NCI-H2029 treated with DMSO at 0.1 percent for 48 hours (cell line): ENCODE results near the gene ZFP37.
A peak's percentile ranks its signal among the peaks of the same experiment; 100 is the strongest.
"Not testable (repeated sequence)": the region's sequence is repeated elsewhere in the genome, so short reads cannot be mapped to it uniquely, and the experiment has no call there.

Source experiments
- DNase-seq: peaks from one replicate; lab custom pipeline; 2025; lab: John Stamatoyannopoulos, UW

Gene ZFP37

DNA sequence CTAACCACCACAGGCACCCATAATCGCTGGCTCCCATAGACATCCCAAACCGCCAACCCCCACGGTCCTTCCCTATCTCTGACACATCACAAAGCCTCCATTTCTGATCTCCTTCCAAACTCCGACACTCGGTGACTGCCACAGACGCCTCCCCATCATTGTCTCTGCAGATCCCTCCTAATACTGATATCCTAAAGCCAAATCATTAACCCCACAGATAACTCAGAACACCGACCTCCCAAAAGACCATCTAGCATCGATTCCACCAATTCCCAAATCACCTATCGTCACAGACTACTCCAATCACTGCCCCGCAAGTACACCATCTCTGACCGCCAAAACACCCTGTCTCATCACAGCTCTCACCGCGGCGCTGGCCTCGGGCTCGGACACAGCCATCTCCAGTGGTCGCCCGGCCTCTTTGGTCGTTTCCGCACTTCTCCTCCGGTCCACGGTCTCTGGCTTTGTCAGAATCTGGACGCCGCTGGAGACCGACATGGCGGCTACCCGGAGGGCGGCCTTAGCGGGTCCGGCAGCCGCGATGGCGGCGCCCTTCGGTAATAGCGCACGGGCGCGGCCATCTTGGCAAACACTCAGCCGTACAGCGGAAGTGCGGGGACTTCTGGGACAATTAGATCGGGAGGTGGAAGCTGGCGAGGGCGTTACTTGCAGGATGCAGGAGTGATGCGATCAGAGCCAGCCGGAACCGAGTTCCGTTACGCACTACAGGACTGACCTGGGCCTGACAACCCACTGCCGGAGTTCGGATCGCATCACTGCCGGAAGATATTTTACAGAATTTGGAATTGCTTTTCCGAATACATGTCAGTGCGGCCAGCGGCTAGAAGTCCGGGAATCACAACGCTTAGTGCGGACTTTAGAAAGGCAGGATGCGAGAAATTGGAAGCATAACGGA, at the start of gene ZFP37:
ZFP37 (minus strand) TSS at position 534 of the 916 bp plus-strand sequence; CDS start at position 498, 36 bp downstream.
- DNase-seq: peak; percentile 81

DNA sequence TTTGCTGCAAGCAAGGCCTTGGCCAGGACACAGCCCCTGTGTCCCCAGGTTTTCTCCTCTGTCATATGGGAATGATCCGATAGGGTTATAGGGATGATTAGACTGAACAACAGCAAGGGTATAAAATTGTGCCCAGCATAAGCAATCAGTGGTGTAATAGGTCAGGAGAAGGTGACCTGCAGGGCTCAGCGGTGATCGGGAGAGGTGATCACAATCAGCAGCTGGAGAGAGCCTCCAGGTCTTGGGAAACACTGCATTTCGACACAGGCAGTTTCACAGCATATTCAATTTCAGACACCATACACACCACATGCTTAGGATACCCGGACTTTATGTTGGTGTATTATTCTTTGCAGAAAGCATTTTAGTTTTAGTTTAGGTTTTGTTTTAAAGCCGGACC, 48.8 kb upstream of the ZFP37 start:
- DNase-seq: not testable (repeated sequence)

DNA sequence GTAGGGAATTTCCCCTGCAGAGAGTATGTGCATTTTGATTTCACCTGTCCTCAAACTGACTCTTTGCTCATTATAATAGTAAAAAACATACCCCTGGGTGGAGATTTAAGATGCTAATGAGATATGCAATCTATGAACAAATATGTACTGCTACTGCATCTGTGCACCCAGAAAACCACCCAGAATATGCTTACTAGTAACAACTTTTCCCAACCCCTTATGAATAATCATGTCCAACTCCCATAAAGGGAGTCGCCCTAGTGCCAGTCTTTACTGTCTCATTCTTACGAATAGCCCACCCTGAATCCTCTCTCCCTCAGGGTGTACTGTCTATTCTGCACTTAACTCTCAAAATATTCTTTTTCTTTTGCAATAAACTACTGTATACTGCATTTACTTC, 39.0 kb upstream of the ZFP37 start:
- DNase-seq: no peak

DNA sequence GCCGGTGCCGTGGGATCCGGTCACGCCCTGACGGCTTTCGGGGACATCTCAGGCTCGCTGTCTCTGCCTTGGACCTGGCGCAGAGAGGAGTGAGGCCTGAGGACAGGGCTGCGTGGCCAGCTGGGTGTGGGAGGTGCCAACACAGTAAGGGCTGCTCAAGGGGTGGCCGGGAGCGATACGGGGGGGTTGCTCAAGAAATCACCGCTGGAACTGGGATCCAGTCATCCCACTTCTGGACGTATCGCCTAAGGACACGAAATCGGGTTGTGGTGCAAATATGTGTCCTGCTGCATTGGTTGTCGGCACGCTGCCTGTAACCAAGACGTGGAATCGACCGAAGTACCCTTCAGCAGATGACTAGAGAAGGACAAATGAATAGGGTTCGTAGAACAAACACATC, 33.4 kb upstream of the ZFP37 start:
- not testable (repeated sequence) for DNase-seq

DNA sequence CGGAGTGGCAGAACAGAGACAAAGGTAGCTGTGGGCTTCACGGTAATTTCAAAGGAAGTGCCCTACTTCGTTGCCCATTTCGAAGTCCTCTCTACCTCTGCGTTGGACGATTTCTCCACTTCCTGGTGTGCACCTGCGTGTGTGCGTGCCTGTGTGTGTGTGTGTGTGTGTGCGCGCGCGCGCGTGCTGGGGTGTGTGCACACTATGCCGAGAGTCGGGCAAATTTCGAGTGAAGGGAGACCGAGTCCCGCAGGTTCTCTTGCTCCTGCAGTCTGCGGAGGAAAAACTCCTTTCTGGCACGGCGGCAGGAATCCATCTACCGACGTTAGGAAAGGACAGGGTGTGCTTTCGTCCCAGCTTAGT, 32.6 kb upstream of the ZFP37 start:
- DNase-seq: not testable (repeated sequence)

DNA sequence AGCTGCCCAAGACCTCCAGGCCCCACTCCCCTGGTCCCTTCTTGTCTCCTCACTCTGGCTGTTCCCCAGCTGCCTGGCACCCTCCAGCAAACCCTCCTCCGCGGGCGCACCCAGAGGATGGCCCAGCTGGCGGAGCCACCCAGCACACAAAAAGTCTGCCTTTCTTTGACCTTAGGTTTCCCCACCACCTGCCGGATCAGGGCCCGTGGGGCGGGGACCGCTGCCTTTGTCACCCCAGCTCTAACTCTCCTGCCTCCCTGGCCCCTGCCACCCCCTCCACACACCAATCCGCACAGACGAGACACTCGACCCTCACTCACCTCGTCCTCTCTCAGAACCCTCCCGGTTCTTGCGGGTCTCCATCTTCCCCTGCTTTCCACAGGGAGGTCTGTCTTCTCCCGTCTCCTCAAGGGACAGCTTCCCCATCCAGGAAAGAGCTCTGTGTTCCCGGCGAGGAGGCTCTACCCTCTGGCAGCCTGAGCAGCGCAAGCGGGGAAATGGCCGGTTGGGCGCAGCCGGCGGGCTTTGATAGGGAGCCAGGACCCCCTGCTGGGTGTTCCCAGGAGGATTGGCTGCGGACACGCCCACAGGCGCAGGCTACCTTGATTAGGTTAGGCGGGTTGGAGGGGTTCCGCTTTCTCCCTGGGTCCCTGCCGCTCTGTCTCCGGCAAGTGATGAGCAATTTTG, 32.1 kb upstream of the ZFP37 start:
- not testable (repeated sequence) for DNase-seq

DNA sequence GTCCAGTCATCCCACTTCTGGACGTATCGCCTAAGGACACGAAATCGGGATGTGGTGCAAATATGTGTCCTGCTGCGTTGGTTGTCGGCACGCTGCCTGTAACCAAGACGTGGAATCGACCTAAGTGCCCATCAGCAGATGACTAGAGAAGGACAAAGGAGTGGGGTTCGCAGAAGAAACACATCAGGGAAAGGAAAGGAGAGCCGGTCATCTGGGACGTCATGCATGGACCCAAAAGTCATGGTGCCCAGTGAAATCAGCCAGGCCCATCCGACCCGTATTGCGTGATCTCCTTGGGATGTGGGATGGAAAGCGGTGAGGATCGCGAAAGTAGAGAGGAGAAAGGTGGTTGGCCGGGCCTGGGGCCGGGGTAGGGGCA, 6.4 kb upstream of the ZFP37 start:
- not testable (repeated sequence) for DNase-seq

DNA sequence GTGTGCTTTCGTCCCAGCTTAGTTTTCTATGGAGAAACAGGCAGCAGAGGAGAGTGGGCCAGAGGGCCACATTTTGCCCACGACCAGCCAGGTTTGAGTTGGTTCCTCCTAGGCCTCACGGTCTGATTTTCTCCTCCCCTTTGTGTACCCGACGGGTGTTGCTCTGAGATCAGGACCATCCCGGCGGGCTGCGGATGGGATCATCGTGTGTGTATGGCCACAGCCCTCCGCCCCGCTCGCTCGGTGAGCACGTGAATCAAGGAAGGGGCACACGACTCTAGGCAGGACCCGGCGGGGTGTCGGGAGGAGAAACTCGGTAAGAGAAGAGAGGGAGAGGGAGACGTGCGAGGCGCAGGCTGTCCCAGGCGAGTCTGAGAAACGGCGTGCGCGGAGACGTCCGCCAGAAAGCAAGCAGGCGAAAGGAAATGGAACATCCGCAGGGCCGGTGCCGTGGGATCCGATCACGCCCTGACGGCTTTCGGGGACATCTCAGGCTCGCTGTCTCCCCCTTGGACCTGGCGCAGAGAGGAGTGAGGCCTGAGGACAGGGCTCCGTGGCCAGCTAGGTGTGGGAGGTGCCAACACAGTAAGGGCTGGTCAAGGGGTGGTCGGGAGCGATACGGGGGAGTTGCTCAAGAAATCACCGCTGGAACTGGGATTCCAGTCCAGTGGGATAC, 5.9 kb upstream of the ZFP37 start:
- not testable (repeated sequence) for DNase-seq

DNA sequence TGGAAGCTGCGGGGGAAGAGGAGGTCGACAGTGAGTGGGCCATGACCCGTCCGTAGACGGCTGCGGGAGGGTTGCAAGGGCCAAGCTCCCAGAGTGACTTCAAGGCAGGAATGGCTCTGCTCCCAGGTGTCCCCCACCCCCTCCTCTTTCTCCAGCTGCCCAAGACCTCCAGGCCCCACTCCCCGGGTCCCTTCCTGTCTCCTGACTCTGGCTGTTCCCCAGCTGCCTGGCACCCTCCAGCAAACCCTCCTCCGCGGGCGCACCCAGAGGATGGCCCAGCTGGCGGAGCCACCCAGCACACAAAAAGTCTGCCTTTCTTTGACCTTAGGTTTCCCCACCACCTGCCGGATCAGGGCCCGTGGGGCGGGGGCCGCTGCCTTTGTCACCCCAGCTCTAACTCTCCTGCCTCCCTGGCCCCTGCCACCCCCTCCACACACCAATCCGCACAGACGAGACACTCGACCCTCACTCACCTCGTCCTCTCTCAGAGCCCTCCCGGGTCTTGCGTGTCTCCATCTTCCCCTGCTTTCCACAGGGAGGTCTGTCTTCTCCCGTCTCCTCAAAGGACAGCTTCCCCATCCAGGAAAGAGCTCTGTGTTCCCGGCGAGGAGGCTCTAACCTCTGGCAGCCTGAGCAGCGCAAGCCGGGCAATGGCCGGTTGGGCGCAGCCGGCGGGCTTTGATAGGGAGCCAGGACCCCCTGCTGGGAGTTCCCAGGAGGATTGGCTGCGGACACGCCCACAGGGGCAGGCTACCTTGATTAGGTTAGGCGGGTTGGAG, 4.7 kb upstream of the ZFP37 start:
- DNase-seq: not testable (repeated sequence)

DNA sequence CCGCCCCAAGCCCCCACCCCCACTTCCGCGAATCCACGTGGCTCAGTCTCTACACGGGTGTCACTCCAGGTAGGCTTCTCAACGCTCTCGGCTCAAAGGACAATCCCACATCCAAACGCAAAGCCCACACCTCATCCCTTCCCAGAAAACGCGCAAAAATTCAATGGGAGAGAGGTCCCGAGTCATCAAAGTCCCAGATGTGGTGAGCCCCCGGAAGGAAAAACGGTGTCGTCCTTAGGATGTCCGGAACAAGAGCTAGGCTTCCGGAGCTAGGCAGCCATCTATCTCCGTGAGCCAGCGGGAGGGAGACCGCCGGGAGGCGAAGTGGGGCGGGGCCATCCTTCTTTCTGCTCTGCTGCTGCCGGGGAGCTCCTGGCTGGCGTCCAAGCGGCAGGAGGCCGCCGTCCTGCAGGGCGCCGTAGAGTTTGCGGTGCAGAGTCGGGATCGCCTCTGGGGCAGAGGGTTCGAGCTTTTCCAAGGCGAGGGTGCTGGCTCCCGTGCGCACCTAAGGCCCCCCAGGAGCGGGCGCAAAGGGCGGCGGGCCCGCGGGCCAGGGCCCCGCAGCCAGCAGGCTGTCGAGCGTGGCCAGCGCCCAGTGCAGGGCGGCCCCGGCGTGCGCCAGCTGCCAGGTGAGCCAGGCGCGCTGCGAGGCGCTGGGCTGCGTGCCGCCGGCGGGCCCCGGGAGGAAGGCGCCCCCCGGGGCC, 3.2 kb upstream of the ZFP37 start:
- DNase-seq: not testable (repeated sequence)

DNA sequence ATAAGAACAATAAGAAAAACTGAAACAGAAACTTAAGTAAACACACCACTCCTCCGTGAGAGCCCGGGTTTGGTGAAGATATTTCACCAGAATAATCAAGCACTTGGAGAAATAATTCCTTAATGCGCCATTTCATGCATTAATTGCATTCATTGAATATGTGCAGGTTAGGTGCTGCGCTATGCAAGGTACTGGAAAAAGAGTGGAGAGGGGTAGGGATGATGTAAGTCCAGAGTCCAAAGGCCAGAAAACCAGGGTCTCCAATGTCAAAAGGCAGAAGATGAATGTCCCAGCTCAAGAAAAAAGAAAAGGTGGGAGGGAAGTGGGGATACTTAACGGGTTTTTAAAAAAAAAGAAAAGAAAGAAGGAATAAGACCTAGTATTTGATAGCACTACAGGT, 669 bp upstream of the ZFP37 start:
- no peak for DNase-seq

DNA sequence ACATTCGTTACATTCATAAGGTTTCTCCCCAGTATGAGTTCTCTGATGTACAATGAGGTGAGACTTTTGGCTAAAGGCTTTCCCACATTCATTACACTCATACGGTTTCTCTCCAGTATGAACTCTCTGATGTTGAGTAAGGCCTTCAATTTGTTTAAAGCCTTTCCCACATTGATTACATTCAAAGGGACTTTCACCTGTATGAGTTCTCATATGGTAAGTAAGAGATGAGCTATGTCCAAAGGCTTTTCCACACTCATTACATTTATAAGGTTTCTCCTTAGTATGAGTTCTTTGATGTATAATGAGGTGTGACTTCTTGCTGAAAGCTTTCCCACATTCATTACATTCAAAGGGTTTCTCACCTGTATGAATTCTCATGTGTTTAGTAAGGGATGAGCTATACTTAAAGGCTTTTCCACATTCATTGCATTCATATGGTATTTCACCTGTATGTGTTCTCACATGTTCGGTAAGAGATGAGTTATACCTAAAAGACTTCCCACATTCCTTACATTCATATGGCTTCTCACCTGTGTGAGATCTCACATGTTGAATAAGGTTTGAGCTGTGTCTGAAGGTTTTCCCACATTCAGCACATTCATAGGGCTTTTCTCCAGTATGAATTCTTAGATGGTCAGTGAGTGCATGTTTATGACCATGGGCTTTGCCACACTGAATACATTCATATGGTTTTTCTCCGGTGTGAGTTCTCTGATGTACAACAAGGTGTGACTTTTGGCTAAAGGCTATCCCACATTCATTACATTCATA, 13.5 kb downstream of the ZFP37 start:
- DNase-seq: no peak

DNA sequence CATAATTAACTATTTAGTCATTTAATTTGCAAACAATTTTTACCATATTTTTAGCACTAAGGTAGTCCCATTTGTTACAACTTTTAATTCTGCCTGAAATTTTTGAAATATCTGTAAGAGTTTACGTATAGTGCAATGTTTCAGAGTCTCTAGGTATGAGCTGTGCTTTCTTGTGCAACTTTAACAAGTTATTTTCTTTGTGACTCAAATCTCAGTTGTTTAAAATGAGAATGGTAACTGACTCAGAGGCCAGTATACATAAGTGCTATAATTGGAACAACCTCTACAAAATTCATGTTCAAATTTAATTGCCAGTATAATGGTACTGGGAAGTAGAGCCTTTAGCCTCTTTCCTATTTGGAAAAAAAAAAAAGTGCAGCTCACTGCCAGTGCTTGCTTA, 30.3 kb downstream of the ZFP37 start:
- no peak for DNase-seq

DNA sequence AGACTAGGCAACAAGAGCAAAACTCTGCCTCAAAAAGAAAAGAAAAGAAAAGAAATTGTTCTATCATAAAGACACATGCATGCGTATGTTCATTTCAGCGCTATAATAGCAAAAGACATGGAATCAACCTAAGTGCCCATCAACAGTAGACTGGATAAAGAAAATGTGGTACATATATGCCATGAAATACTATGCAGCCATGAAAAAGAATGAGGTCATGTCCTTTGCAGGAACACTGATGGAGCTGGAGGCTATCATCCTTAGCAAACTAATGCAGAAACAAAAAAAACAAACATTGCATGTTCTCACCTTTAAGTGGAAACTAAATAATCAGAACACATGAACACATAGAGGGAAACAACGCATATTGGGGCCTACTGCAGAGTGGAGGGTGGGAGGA, 38.3 kb downstream of the ZFP37 start:
- DNase-seq: no peak

DNA sequence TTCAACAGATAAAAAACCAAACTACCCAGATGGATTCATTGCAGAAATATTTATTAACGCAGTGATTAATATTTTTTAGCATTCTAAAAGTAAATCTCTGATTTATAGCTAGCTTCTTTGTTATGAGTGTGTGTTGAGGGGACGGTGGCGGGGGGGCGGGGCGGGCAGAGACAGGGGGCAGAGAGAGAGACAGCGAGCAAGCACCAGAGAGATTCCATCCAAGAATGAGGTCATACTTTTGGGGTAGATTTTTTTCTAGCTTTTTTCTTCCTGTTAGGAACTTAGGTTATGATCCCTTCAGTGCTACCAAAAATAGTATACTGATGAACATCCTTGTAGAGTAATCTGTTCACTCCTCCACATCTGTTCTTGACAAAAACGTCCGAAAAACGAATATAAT, 44.0 kb downstream of the ZFP37 start:
- no peak for DNase-seq

DNA sequence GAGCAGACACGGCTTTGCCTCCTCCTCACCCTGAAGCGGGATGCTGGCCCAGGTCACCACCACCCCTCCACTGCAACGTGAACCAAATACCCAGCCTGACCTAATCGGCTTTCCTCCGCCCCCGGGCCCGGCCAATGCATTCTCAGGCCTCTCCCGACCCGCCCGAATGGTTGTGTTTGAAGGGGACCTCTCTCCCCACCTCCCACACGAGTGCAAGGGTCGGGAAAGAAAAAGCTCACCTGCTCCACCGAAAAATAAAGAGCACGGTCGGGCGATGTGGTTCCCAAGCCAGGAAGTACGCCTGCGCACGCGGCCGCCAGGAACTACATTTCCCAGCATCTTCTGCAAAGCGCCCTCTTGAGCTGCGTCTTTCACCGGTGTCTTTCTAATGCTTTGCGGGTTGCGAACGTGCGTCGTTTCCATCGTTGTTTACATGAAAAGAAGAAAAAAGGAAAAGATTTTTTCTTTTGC, 44.6 kb downstream of the ZFP37 start, which contains the start of gene ZNF883:
ZNF883 (minus strand) TSS at position 282 of the 471 bp plus-strand sequence.
- DNase-seq: peak; percentile 62

DNA sequence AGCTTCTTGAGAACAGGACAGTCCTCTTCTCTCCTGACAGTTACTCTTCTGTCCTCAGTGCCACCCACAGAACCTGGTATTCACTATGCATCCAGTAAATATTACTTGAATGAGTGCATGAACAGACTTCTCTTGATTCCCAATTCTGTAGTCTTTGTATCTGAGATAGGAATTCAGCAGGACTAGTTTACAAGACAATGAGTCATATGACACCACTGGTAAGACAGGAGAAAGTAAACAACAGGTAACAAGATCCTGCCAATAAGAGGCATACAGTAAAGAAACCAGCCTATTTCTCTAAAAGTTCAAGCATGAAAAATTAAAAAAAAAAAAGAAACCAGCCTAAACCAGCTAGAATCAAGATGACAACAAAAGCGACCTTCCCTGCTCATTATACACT, 50.7 kb downstream of the ZFP37 start:
- DNase-seq: no peak

DNA sequence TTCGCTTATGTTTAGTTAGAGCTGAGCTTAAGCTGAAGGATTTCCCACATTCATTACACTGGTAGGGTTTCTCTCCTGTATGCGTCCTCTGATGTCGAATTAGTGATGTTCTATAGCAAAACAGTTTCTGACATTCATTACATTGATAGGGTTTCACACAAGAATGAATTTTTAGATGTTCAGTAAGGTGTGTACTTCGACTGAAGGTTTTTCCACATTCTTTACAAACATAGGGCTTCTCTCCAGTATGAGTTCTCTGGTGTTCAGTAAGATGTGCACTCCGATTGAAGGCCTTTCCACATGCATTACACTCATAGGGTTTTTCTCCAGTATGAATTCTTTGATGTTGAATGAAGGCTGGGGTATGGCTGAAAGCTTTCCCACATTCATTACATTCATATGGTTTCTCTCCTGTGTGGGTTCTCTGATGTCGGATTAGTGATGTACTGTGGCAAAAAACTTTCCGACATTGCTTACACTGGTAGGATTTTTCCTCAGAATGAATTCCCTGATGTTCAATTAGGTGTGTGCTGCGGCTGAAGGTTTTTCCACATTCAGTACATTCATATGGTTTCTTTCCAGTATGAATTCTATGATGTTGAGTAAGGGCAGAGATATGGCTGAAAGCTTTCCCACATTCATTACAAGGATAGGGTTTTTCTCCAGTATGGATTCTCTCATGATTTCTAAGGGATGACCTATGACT, 59.1 kb downstream of the ZFP37 start:
- no peak for DNase-seq
